Stimulated activated CD4-positive, alpha-beta T cell treated with anti-CD3 and anti-CD28 coated beads, Interleukin-1b, Interleukin-23, amount 100 ng/mL, for 1 hour (primary cell): ENCODE data around the gene MORF4L1.

Experiments used
- DNase-seq, 2 donors: peaks; one replicate each; pipeline ENCODE4 v3.0.0-alpha.2; 2020; ENCODE audit warnings: low read depth in 2 of 2

The MORF4L1 gene

DNA sequence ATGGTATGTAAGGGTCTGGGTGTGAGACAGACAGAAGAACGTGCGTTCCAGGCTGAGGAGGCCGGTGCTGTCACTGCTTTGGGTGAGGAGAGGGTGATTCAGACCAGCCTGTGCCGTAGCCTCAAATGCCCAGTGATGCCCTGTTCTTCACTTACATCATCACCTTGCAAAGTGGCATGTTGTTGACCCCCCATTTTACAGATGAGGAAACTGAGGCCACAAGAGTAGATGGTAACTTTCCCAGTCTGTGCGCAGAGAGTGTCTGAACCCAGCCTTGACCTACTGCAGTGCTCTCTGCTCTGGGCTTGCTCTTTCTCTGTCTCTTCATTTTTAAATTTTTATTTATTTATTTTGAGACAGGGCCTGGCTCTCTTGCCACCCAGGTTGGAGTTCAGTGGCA is 73.8 kb downstream of the MORF4L1 start:
- DNase-seq, result no peak

DNA sequence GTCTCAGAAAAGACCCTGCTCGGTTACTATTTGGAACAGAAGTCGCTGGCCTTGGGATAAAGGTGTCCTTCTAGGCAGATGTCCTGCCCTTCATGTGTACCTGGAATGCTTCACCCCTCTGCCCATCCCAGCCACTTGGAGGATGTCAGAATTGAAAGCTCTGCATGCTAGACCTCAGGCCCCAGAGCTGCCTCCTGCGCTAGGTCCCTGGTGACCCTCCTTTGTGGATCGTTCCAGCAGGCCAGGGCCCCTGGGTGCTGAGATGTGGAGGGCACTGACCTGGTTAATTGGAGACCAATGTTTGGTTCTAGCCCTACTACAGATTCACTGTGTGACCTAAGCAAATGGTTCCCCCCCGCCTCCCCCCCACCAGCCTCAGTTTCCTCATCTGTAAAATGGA is 74.8 kb downstream of the MORF4L1 start:
- no peak for DNase-seq
